IMR-90 (cell line): Measurements from ENCODE around the gene AKAP6. TPM values are rescaled to one million over a fixed set of nuclear protein-coding genes. Genes with fewer than 3 reads are reported as not detected.

Source experiments
- ATAC-seq: fragments of 200-7000 bp; cut with Tn5 transposase; 2 replicates; pipeline ENCODE4 v1.9.1; 2020; ENCODE audit warnings: low read depth, mild to moderate bottlenecking, moderate library complexity
- BruUV-seq: library from RNA; stranded (reverse); fragments of 400-500 nt; replicated peaks from 2 replicates; lab custom pipeline; 2021; lab: Mats Ljungman, UMichigan
- CTCF ChIA-PET: fragments of 300-600 bp; formaldehyde crosslinking; extraction: SDS; loops from one replicate; lab custom pipeline; 2021; ENCODE audit warnings: antibody characterized with exemption; lab: Yijun Ruan, JAX
- POLR2A ChIA-PET: fragments of 300-600 bp; sonication (Branson Sonifier 250); formaldehyde crosslinking; loops from one replicate; lab custom pipeline; 2022; ENCODE audit warnings: antibody characterized with exemption; ENCODE audit not compliant: unreplicated experiment; lab: Charles Lee
- DNase-seq: peaks from one replicate; pipeline ENCODE4 v3.0.0; 2013
- H2AFZ ChIP-seq: replicated peaks from 2 replicates; pipeline ENCODE3; 2013; ENCODE audit warnings: low read length, mild to moderate bottlenecking; ENCODE audit not compliant: poor library complexity
- H2AK5ac ChIP-seq: 2 replicates; pipeline ENCODE4 v1.6.1; 2013; ENCODE audit warnings: low read depth, low read length, inconsistent platforms
- H2AK9ac ChIP-seq: replicated peaks from 2 replicates; pipeline ENCODE3; 2013; ENCODE audit warnings: mild to moderate bottlenecking, low read depth, low read length, moderate library complexity; ENCODE audit not compliant: poor library complexity
- H2BK120ac ChIP-seq: 2 replicates; pipeline ENCODE4 v1.6.1; 2013; ENCODE audit warnings: low read depth, low read length, inconsistent platforms
- H2BK15ac ChIP-seq: 3 replicates; pipeline ENCODE4 v1.6.1; 2013; ENCODE audit warnings: low read depth, low read length, inconsistent platforms
- H2BK20ac ChIP-seq: 2 replicates; pipeline ENCODE4 v1.6.1; 2013; ENCODE audit warnings: low read depth, mild to moderate bottlenecking, inconsistent platforms, low read length, moderate library complexity
- H2BK5ac ChIP-seq: 2 replicates; pipeline ENCODE4 v1.6.1; 2013; ENCODE audit warnings: mild to moderate bottlenecking, low read depth, low read length, inconsistent platforms; ENCODE audit not compliant: poor library complexity, severe bottlenecking
- H3K14ac ChIP-seq: replicated peaks from 2 replicates; pipeline ENCODE4 v1.6.1; 2013; ENCODE audit warnings: low read depth, low read length, inconsistent platforms
- H3K18ac ChIP-seq: 2 replicates; pipeline ENCODE4 v1.6.1; 2013; ENCODE audit warnings: low read depth, low read length, control low read depth
- H3K23ac ChIP-seq: 2 replicates; pipeline ENCODE4 v1.6.1; 2013; ENCODE audit warnings: low read depth, low read length, inconsistent platforms
- H3K27ac ChIP-seq: 2 replicates; pipeline ENCODE4 v1.5.1; 2013; ENCODE audit warnings: mild to moderate bottlenecking, control low read depth, low read length; ENCODE audit not compliant: insufficient read depth
- H3K27me3 ChIP-seq: 2 replicates; pipeline ENCODE4 v1.6.1; 2013; ENCODE audit warnings: low read length; ENCODE audit not compliant: control insufficient read depth, insufficient read depth
- H3K36me3 ChIP-seq: 2 replicates; pipeline ENCODE4 v1.6.1; 2013; ENCODE audit warnings: low read length, mixed read lengths; ENCODE audit not compliant: control insufficient read depth, insufficient read depth
- H3K4ac ChIP-seq: 2 replicates; pipeline ENCODE4 v1.6.1; 2013; ENCODE audit warnings: low read depth, low read length, inconsistent platforms
- H3K4me1 ChIP-seq: 2 replicates; pipeline ENCODE4 v1.6.1; 2013; ENCODE audit warnings: low read length, mixed read lengths; ENCODE audit not compliant: control insufficient read depth, insufficient read depth
- H3K4me2 ChIP-seq: 2 replicates; pipeline ENCODE4 v1.6.1; 2013; ENCODE audit warnings: low read depth, mild to moderate bottlenecking, control low read depth, low read length, moderate library complexity
- H3K4me3 ChIP-seq: 2 replicates; pipeline ENCODE4 v1.5.1; 2013; ENCODE audit warnings: low read depth, mild to moderate bottlenecking, control low read depth, low read length, moderate library complexity; ENCODE audit not compliant: insufficient read depth
- H3K56ac ChIP-seq: 2 replicates; pipeline ENCODE4 v1.6.1; 2013; ENCODE audit warnings: low read length, inconsistent platforms; ENCODE audit not compliant: insufficient read depth; ENCODE audit errors: extremely low read depth
- H3K79me1 ChIP-seq, 2 experiments: 2 replicates each; pipeline ENCODE4 v1.6.1; 2013; ENCODE audit warnings: low read length in 2 of 2, inconsistent platforms in 1 of 2, low read depth in 1 of 2
- H3K9ac ChIP-seq: 2 replicates; pipeline ENCODE4 v1.6.1; 2013; ENCODE audit warnings: low read depth, low read length, control low read depth
- H3K9me1 ChIP-seq: 2 replicates; pipeline ENCODE4 v1.6.1; 2013; ENCODE audit warnings: low read length, inconsistent platforms; ENCODE audit not compliant: insufficient read depth
- H3K9me3 ChIP-seq: 2 replicates; pipeline ENCODE4 v1.6.1; 2013; ENCODE audit warnings: low read length; ENCODE audit not compliant: control insufficient read depth, insufficient read depth
- H4K20me1 ChIP-seq: 2 replicates; pipeline ENCODE4 v1.6.1; 2013; ENCODE audit warnings: low read length, inconsistent platforms; ENCODE audit not compliant: insufficient read depth
- H4K5ac ChIP-seq: 2 replicates; pipeline ENCODE4 v1.6.1; 2013; ENCODE audit warnings: mild to moderate bottlenecking, low read depth, low read length, control low read depth
- H4K8ac ChIP-seq, 2 experiments: 2 replicates each; pipeline ENCODE4 v1.6.1; 2013; ENCODE audit warnings: low read depth in 2 of 2, low read length in 2 of 2, control low read depth in 1 of 2, inconsistent platforms in 1 of 2
- H4K91ac ChIP-seq: 2 replicates; pipeline ENCODE4 v1.6.1; 2013; ENCODE audit warnings: low read depth, low read length, inconsistent platforms; ENCODE audit not compliant: insufficient read depth
- BHLHE40 ChIP-seq: fragments of 150-350 bp; IDR thresholded peaks from 2 replicates; pipeline ENCODE4 v1.6.1; 2016; ENCODE audit warnings: mild to moderate bottlenecking, low read depth, low read length
- CEBPB ChIP-seq: IDR thresholded peaks from 2 replicates; pipeline ENCODE4 v1.6.1; 2012; ENCODE audit warnings: low read depth, low read length, improper control_type of control experiment
- CHD1 ChIP-seq: IDR thresholded peaks from 2 replicates; pipeline ENCODE4 v1.6.1; 2012; ENCODE audit warnings: low read depth, low read length, improper control_type of control experiment
- ELK1 ChIP-seq: fragments of 150-350 bp; IDR thresholded peaks from 2 replicates; pipeline ENCODE4 v1.6.1; 2016; ENCODE audit warnings: low read depth, mild to moderate bottlenecking, low read length, moderate library complexity, borderline replicate concordance
- FOS ChIP-seq: fragments of 150-350 bp; IDR thresholded peaks from 2 replicates; pipeline ENCODE4 v1.6.1; 2016; ENCODE audit warnings: low read depth, low read length
- MAFK ChIP-seq: IDR thresholded peaks from 2 replicates; pipeline ENCODE4 v1.6.1; 2012; ENCODE audit warnings: low read depth, low read length, improper control_type of control experiment
- MAZ ChIP-seq: IDR thresholded peaks from 2 replicates; pipeline ENCODE4 v1.6.1; 2012; ENCODE audit warnings: low read depth, mild to moderate bottlenecking, low read length, improper control_type of control experiment, moderate library complexity, borderline replicate concordance
- MXI1 ChIP-seq: IDR thresholded peaks from 2 replicates; pipeline ENCODE4 v1.6.1; 2012; ENCODE audit warnings: low read depth, mild to moderate bottlenecking, low read length, moderate library complexity, borderline replicate concordance
- NFE2L2 ChIP-seq: fragments of 150-350 bp; IDR thresholded peaks from 2 replicates; pipeline ENCODE4 v1.6.1; 2016; ENCODE audit warnings: low read depth, mild to moderate bottlenecking, low read length
- POLR2A ChIP-seq: IDR thresholded peaks from 2 replicates; pipeline ENCODE4 v1.6.1; 2012; ENCODE audit warnings: mild to moderate bottlenecking, low read depth, low read length
- RAD21 ChIP-seq: IDR thresholded peaks from 2 replicates; pipeline ENCODE4 v1.6.1; 2012; ENCODE audit warnings: low read length, improper control_type of control experiment
- RCOR1 ChIP-seq: IDR thresholded peaks from 2 replicates; pipeline ENCODE4 v1.6.1; 2012; ENCODE audit warnings: mild to moderate bottlenecking, low read length, improper control_type of control experiment; ENCODE audit not compliant: insufficient replicate concordance
- RFX5 ChIP-seq: IDR thresholded peaks from 2 replicates; pipeline ENCODE4 v1.8.0; 2012; ENCODE audit warnings: low read depth, mild to moderate bottlenecking, low read length, moderate library complexity
- SMC3 ChIP-seq: fragments of 150-350 bp; IDR thresholded peaks from 2 replicates; pipeline ENCODE4 v1.6.1; 2016; ENCODE audit warnings: low read depth, mild to moderate bottlenecking, antibody characterized with exemption, low read length, moderate library complexity
- USF2 ChIP-seq: fragments of 150-350 bp; IDR thresholded peaks from 2 replicates; pipeline ENCODE4 v1.6.1; 2017; ENCODE audit warnings: mild to moderate bottlenecking, antibody characterized with exemption, low read length, low read depth
- WGBS, 2 experiments: methylation state at CpG; one replicate each; pipeline versions ENCODE4 v1.1.5 to v1.1.7; 2013; ENCODE audit warnings: missing lambda C conversion rate in 2 of 2; ENCODE audit not compliant: insufficient read length in 1 of 2; ENCODE audit errors: extremely low coverage in 2 of 2; 5-methylcytosine and 5-hydroxymethylcytosine counted together
- dilution Hi-C: fragments of 300-500 bp; cut with HindIII; formaldehyde crosslinking; loops from one replicate; pipeline ENCODE4 v1.14.3; 2018; ENCODE audit warnings: low sequenced_read_pairs; ENCODE audit not compliant: unreplicated experiment
- in situ Hi-C: fragments of 300-500 bp; cut with MboI; formaldehyde crosslinking; loops from 3 replicates; pipeline ENCODE4 v1.14.3; 2019; ENCODE audit warnings: low sequenced_read_pairs, inconsistent platforms, mixed read lengths
- intact Hi-C: fragments of 100-400 bp; cut with micrococcal nuclease; formaldehyde crosslinking; loops from 2 replicates; pipeline ENCODE4 v1.10.0; 2022
- polyA plus RNA-seq, 3 experiments: library from polyadenylated mRNA; depleted of rRNA; stranded (reverse); fragments of >200 nt; gene quantifications; 2 replicates each; pipeline ENCODE4 v1.2.3, GENCODE V29; 2012; ENCODE audit warnings: low replicate concordance in 1 of 3
- total RNA-seq: library from RNA; depleted of rRNA; stranded (reverse); fragments of >200 nt; gene quantifications from 2 replicates; pipeline ENCODE4 v1.2.3, GENCODE V29; 2012
- TF ChIP-seq, protein P1 (sequence below): conservative IDR thresholded peaks from 2 replicates; pipeline ENCODE4 v1.5.1; 2012; ENCODE audit warnings: mild to moderate bottlenecking, low read depth, low read length, improper control_type of control experiment

AKAP6 gene
- total and polyA plus RNA-seq, 2 of the 4 experiments (the other 2 are of a cell fraction): 0.22 to 1.6 TPM

DNA sequence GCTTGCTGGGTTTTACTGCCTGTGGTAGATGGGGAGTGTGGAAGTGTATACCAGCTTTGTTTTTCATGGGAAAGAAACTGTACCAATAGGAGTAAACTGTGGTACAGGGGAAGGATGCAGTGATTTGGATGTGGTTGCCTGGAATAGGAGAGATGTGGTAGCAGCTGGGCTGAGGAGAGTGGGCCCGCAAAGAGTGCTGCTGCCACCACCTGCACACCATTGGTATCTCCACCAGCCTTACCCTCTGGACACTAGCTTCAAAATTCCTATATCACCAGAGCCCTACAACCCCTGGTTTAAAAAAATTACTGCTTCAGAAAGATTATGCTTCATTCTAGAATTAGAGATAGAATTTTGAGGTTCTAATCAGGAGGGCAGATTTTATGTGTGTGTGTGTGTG is 53.6 kb downstream of the AKAP6 start:
- ATAC-seq: peak; percentile 66; the same call in 1 of the 2 replicates
- WGBS, 2 experiments: no CpG with 5 or more reads among the region's 1 CpG
- Histone ChIP-seq H3K4ac (no peak overlapping the region), H4K8ac (no peak overlapping the region), H3K56ac (no peak overlapping the region), H3K18ac (no peak overlapping the region), H4K91ac (no peak overlapping the region), H3K4me1 (no peaks in the 10 kb centered on the region), H3K9me3 (no peaks in the 10 kb centered on the region), H3K9ac (no peak overlapping the region), H2AK9ac (no peak overlapping the region), H3K27me3 (peaks cover 2% of the 10 kb centered on the region; the same call in 1 of the 2 replicates), H2BK20ac (no peak overlapping the region), H3K36me3 (no peaks in the 10 kb centered on the region), H3K27ac (no peak overlapping the region), H3K79me1 (no peaks in the 10 kb centered on the region), H2BK120ac (no peak overlapping the region), H3K4me2 (no peak overlapping the region), H4K5ac (no peak overlapping the region), H2AK5ac (no peak overlapping the region), H2AFZ (no peak overlapping the region), H2BK15ac (no peak overlapping the region), H3K9me1 (no peaks in the 10 kb centered on the region), H2BK5ac (no peak overlapping the region), H3K4me3 (no peak overlapping the region), H3K23ac (no peak overlapping the region), H4K20me1 (no peaks in the 10 kb centered on the region), H3K14ac (no peak overlapping the region)
- no peak for DNase-seq
- CTCF ChIA-PET: interaction anchor here (0.6 to 1.2 kb wide), 4 partner anchors 9 to 177 kb away, joined by 3 to 4 read pairs (median 3); no protein-coding TSS in a partner anchor
- POLR2A ChIA-PET: interaction anchor here (0.6 kb wide), 1 partner anchor 127 kb away, joined by 3 read pairs; no protein-coding TSS in a partner anchor
- TF ChIP-seq SMC3: peak; percentile 31
- TF ChIP-seq POLR2A: no peak
- TF ChIP-seq, protein P1, sequence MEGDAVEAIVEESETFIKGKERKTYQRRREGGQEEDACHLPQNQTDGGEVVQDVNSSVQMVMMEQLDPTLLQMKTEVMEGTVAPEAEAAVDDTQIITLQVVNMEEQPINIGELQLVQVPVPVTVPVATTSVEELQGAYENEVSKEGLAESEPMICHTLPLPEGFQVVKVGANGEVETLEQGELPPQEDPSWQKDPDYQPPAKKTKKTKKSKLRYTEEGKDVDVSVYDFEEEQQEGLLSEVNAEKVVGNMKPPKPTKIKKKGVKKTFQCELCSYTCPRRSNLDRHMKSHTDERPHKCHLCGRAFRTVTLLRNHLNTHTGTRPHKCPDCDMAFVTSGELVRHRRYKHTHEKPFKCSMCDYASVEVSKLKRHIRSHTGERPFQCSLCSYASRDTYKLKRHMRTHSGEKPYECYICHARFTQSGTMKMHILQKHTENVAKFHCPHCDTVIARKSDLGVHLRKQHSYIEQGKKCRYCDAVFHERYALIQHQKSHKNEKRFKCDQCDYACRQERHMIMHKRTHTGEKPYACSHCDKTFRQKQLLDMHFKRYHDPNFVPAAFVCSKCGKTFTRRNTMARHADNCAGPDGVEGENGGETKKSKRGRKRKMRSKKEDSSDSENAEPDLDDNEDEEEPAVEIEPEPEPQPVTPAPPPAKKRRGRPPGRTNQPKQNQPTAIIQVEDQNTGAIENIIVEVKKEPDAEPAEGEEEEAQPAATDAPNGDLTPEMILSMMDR: peak; percentile 39
- TF ChIP-seq CHD1: no peak
- peak; percentile 62 for TF ChIP-seq RAD21
- no peak for TF ChIP-seq BHLHE40
- TF ChIP-seq NFE2L2: no peak
- TF ChIP-seq RFX5: no peak
- no peak for TF ChIP-seq MAFK
- no peak for TF ChIP-seq RCOR1
- TF ChIP-seq ELK1: no peak
- TF ChIP-seq FOS: no peak
- TF ChIP-seq USF2: no peak
- TF ChIP-seq MAZ: no peak
- TF ChIP-seq CEBPB: no peak
- no peak for TF ChIP-seq MXI1
- dilution Hi-C loops: no loop called here
- intact Hi-C loops: no loop called here
- in situ Hi-C loops: no loop called here
- no TSS peak for BruUV-seq
